Esophagus (tissue), 2 donors: ENCODE results near the gene ZNF443. TPM values are rescaled to one million over a fixed set of nuclear protein-coding genes. Genes with fewer than 3 reads are reported as not detected.
"Not testable (repeated sequence)": the region's sequence is repeated elsewhere in the genome, so short reads cannot be mapped to it uniquely, and the experiment has no call there.

Source experiments
- H3K27ac ChIP-seq, 2 donors: one replicate each; pipeline ENCODE4 v1.5.1; 2013; ENCODE audit warnings: low read depth in 2 of 2, mild to moderate bottlenecking in 2 of 2, inconsistent platforms in 1 of 2, low read length in 1 of 2, moderate library complexity in 1 of 2
- H3K27me3 ChIP-seq, 2 donors: one replicate each; pipeline ENCODE4 v1.6.1; 2013; ENCODE audit warnings: low read length in 2 of 2, control low read depth in 1 of 2, mild to moderate bottlenecking in 1 of 2; ENCODE audit not compliant: insufficient read depth in 2 of 2, control insufficient read depth in 1 of 2
- H3K36me3 ChIP-seq, 2 donors: one replicate each; pipeline ENCODE4 v1.6.1; 2013; ENCODE audit warnings: low read length in 1 of 2; ENCODE audit not compliant: control insufficient read depth in 2 of 2, insufficient read depth in 2 of 2
- H3K4me1 ChIP-seq, 2 donors: one replicate each; pipeline ENCODE4 v1.6.1; 2013; ENCODE audit warnings: low read length in 1 of 2; ENCODE audit not compliant: control insufficient read depth in 2 of 2, insufficient read depth in 2 of 2
- H3K4me3 ChIP-seq, 2 donors: one replicate each; pipeline ENCODE4 v1.5.1; 2013; ENCODE audit warnings: low read length in 2 of 2, mild to moderate bottlenecking in 2 of 2, low read depth in 1 of 2, moderate library complexity in 1 of 2
- H3K9me3 ChIP-seq, 2 donors: one replicate each; pipeline ENCODE4 v1.6.1; 2013; ENCODE audit warnings: mild to moderate bottlenecking in 2 of 2, low read depth in 1 of 2, low read length in 1 of 2, moderate library complexity in 1 of 2; ENCODE audit not compliant: control insufficient read depth in 2 of 2, insufficient read depth in 1 of 2
- WGBS, 2 donors: extraction: QIAGEN DNeasy Blood & Tissue Kit; methylation state at CpG; one replicate each; pipeline ENCODE4 v1.1.7; 2013; 5-methylcytosine and 5-hydroxymethylcytosine counted together
- polyA plus RNA-seq, 2 donors: library from polyadenylated mRNA; stranded (reverse); fragments of 200-250 nt; gene quantifications; one replicate each; pipeline ENCODE4 v1.2.3, GENCODE V29; 2013
- donor health status: healthy with polysubstance abuse.
- donor health status: Bipolar disorder and iron deficiency.

The ZNF443 gene
- polyA plus RNA-seq, 2 donors: 1.5 to 3.5 TPM

GRCh38 chr19:12467651-12468050 lies 26.8 kb upstream of the ZNF443 start:
- H3K27ac ChIP-seq, H3K4me3 ChIP-seq, H3K36me3 ChIP-seq, H3K9me3 ChIP-seq, H3K4me1 ChIP-seq, H3K27me3 ChIP-seq: not testable (repeated sequence)
- WGBS, 2 donors: 97% methylated on average over 19 to 33 of the region's 33 CpGs

- Histone ChIP-seq H3K4me1 (no peaks in the 10 kb centered on the region), H3K9me3 (peaks cover 3 to 7% of the 10 kb centered on the region in 2 donors)
Measured at GRCh38 chr19:12465211-12465610, 24.4 kb upstream of the ZNF443 start.

GRCh38 chr19:12464769-12465168 lies 23.9 kb upstream of the ZNF443 start:
- 95 to 96% methylated on average over 3 of the region's 3 CpGs for WGBS, 2 donors
- H3K27ac ChIP-seq: no peak overlapping the region
- H3K9me3 ChIP-seq: peaks cover 3 to 7% of the 10 kb centered on the region in 2 donors
- no peaks in the 10 kb centered on the region for H3K4me1 ChIP-seq
- H3K36me3 ChIP-seq: peaks cover 0 to 5% of the 10 kb centered on the region in 2 donors
- H3K27me3 ChIP-seq: no peaks in the 10 kb centered on the region
- H3K4me3 ChIP-seq: no peak overlapping the region

More at GRCh38 chr19:12465211-12465610, 24.4 kb upstream of the ZNF443 start:
- peaks cover 0 to 5% of the 10 kb centered on the region in 2 donors for H3K36me3 ChIP-seq
- no peak overlapping the region for H3K4me3 ChIP-seq
- WGBS, 2 donors: 78 to 79% methylated on average over 5 of the region's 5 CpGs
- no peak overlapping the region for H3K27ac ChIP-seq
- H3K27me3 ChIP-seq: no peaks in the 10 kb centered on the region

GRCh38 chr19:12464139-12464538 lies 23.3 kb upstream of the ZNF443 start:
- not testable (repeated sequence) for H3K27ac ChIP-seq, H3K36me3 ChIP-seq, H3K27me3 ChIP-seq, H3K4me3 ChIP-seq, H3K4me1 ChIP-seq, H3K9me3 ChIP-seq
- WGBS, 2 donors: 95 to 97% methylated on average over 6 of the region's 6 CpGs

- no peaks in the 10 kb centered on the region for H3K27me3 ChIP-seq
- no peak overlapping the region for H3K27ac ChIP-seq
- H3K9me3 ChIP-seq: peaks cover 2 to 5% of the 10 kb centered on the region in 2 donors
- H3K4me3 ChIP-seq: no peak overlapping the region
- no peaks in the 10 kb centered on the region for H3K4me1 ChIP-seq
- 37 to 45% methylated on average over 6 of the region's 6 CpGs for WGBS, 2 donors
- no peaks in the 10 kb centered on the region for H3K36me3 ChIP-seq
Measured at GRCh38 chr19:12453495-12453894, 12.7 kb upstream of the ZNF443 start.

GRCh38 chr19:12450844-12451243 lies 10.0 kb upstream of the ZNF443 start:
- Histone ChIP-seq H3K4me1 (no peaks in the 10 kb centered on the region), H3K9me3 (peaks cover 2 to 5% of the 10 kb centered on the region in 2 donors), H3K27me3 (no peaks in the 10 kb centered on the region), H3K27ac (no peak overlapping the region), H3K4me3 (no peak overlapping the region), H3K36me3 (no peaks in the 10 kb centered on the region)
- WGBS, 2 donors: 73 to 82% methylated on average over 10 of the region's 10 CpGs

- no peak overlapping the region for H3K4me3 ChIP-seq
- peaks cover 2 to 5% of the 10 kb centered on the region in 2 donors for H3K9me3 ChIP-seq
- no peak overlapping the region for H3K27ac ChIP-seq
- no peaks in the 10 kb centered on the region for H3K4me1 ChIP-seq
- WGBS, 2 donors: 43 to 58% methylated on average over 2 of the region's 2 CpGs
- H3K36me3 ChIP-seq: no peaks in the 10 kb centered on the region
- no peaks in the 10 kb centered on the region for H3K27me3 ChIP-seq
Measured at GRCh38 chr19:12448808-12449207, 8.0 kb upstream of the ZNF443 start.

GRCh38 chr19:12439686-12440540 lies 908 bp downstream of the ZNF443 start:
- Histone ChIP-seq H3K27ac (peak overlapping the region; percentile 87 to 92), H3K4me3 (peak overlapping the region; percentile 66 to 79)
- H3K36me3 ChIP-seq, H3K9me3 ChIP-seq, H3K27me3 ChIP-seq, H3K4me1 ChIP-seq: not testable (repeated sequence)
- WGBS, 2 donors: 0 to 1% methylated on average over 18 to 22 of the region's 28 CpGs

GRCh38 chr19:12430726-12431299 lies 10.0 kb downstream of the ZNF443 start:
- WGBS, 2 donors: 98 to 99% methylated on average over 6 of the region's 6 CpGs

GRCh38 chr19:12425888-12426274 lies 14.9 kb downstream of the ZNF443 start:
- H3K9me3 ChIP-seq: peaks cover 2 to 6% of the 10 kb centered on the region in 2 donors
- peaks cover 0 to 3% of the 10 kb centered on the region in 2 donors for H3K36me3 ChIP-seq
- H3K4me3 ChIP-seq: no peak overlapping the region
- no peaks in the 10 kb centered on the region for H3K27me3 ChIP-seq
- H3K27ac ChIP-seq: no peak overlapping the region
- 98 to 99% methylated on average over 4 of the region's 4 CpGs for WGBS, 2 donors
- no peaks in the 10 kb centered on the region for H3K4me1 ChIP-seq

More at GRCh38 chr19:12430726-12431299, 10.0 kb downstream of the ZNF443 start:
- not testable (repeated sequence) for H3K27ac ChIP-seq, H3K4me1 ChIP-seq, H3K27me3 ChIP-seq, H3K36me3 ChIP-seq, H3K4me3 ChIP-seq, H3K9me3 ChIP-seq
